ENCODE measurements around the gene VSTM4. TPM values are rescaled to one million over a fixed set of nuclear protein-coding genes. Genes with fewer than 3 reads are reported as not detected.

Gene VSTM4
- total and polyA plus RNA-seq, 8 donors: 0.32 to 2.4 (median 0.57) TPM

DNA sequence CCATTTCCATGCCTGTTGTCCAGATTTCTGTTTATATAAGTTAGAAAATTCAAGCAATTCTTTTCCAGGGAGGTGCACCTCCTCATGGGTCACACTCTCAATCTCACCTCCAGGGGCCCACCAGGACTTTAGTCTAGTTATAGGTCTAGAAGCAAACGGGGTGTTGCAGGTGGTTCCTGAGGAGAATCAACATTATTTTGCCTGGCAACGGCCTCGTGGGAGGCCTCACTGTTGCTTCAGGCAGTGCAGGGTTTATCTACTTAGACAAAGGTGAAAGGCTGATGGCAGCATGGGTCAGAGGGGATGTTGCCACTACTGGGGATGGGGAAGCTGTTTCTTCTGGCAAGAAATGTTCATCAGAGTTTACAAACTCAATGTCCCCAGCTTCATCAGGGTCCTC is 119.0 kb downstream of the VSTM4 start:
- TF ChIP-seq, protein P1, sequence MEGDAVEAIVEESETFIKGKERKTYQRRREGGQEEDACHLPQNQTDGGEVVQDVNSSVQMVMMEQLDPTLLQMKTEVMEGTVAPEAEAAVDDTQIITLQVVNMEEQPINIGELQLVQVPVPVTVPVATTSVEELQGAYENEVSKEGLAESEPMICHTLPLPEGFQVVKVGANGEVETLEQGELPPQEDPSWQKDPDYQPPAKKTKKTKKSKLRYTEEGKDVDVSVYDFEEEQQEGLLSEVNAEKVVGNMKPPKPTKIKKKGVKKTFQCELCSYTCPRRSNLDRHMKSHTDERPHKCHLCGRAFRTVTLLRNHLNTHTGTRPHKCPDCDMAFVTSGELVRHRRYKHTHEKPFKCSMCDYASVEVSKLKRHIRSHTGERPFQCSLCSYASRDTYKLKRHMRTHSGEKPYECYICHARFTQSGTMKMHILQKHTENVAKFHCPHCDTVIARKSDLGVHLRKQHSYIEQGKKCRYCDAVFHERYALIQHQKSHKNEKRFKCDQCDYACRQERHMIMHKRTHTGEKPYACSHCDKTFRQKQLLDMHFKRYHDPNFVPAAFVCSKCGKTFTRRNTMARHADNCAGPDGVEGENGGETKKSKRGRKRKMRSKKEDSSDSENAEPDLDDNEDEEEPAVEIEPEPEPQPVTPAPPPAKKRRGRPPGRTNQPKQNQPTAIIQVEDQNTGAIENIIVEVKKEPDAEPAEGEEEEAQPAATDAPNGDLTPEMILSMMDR (IDR thresholded peaks at IDR 0.05): no peak
- no peaks in the 10 kb centered on the region for H3K27me3 ChIP-seq
- DNase-seq: no peak
- FAIRE-seq: no peak
- H3K4me1 ChIP-seq: no peaks in the 10 kb centered on the region
- ATAC-seq: no peak
- no peak overlapping the region for H3K4me3 ChIP-seq
- H3K27ac ChIP-seq: no peak overlapping the region
- no peaks in the 10 kb centered on the region for H3K36me3 ChIP-seq
- intact Hi-C loops (cut with DNase I): no loop called here
- 36 to 43% methylated on average over 3 of the region's 3 CpGs for WGBS, 2 donors
- H3K9me3 ChIP-seq: no peaks in the 10 kb centered on the region

GRCh38 chr10:48993627-48994026 is 121.7 kb downstream of the VSTM4 start:
- WGBS, 2 donors: 70 to 75% methylated on average over 5 of the region's 5 CpGs
- H3K27ac ChIP-seq: no peak overlapping the region
- TF ChIP-seq, protein P1 (IDR thresholded peaks at IDR 0.05): no peak
- H3K36me3 ChIP-seq: no peaks in the 10 kb centered on the region
- intact Hi-C loops (cut with DNase I): no loop called here
- H3K27me3 ChIP-seq: no peaks in the 10 kb centered on the region
- no peak for DNase-seq
- H3K4me1 ChIP-seq: no peaks in the 10 kb centered on the region
- no peak overlapping the region for H3K4me3 ChIP-seq
- H3K9me3 ChIP-seq: no peaks in the 10 kb centered on the region
- no peak for FAIRE-seq
- ATAC-seq: no peak

GRCh38 chr10:48990226-48990625 is 125.1 kb downstream of the VSTM4 start:
- DNase-seq (no peak), ATAC-seq (no peak), FAIRE-seq (no peak)
- H3K36me3 ChIP-seq: no peaks in the 10 kb centered on the region
- H3K27me3 ChIP-seq: no peaks in the 10 kb centered on the region
- intact Hi-C loops (cut with DNase I): no loop called here
- 69 to 70% methylated on average over 1 of the region's 1 CpG for WGBS, 2 donors
- H3K4me3 ChIP-seq: no peak overlapping the region
- TF ChIP-seq, protein P1 (IDR thresholded peaks at IDR 0.05): no peak
- no peaks in the 10 kb centered on the region for H3K9me3 ChIP-seq
- H3K27ac ChIP-seq: no peak overlapping the region
- H3K4me1 ChIP-seq: no peaks in the 10 kb centered on the region

GRCh38 chr10:48985621-48986158 is 129.6 kb downstream of the VSTM4 start:
- H3K27ac ChIP-seq: no peak overlapping the region
- no peak for ATAC-seq
- DNase-seq: peak in 1 of 6 donors; percentile 53
- 73 to 77% methylated on average over 7 of the region's 7 CpGs for WGBS, 2 donors
- no peaks in the 10 kb centered on the region for H3K27me3 ChIP-seq
- no peaks in the 10 kb centered on the region for H3K9me3 ChIP-seq
- no peak overlapping the region for H3K4me3 ChIP-seq
- FAIRE-seq: no peak
- H3K36me3 ChIP-seq: no peaks in the 10 kb centered on the region
- intact Hi-C loops (cut with DNase I): loop anchor here in 2 of 3 donors (10.0 kb wide), 1 partner anchor 179 kb away; no protein-coding TSS in a partner anchor
- no peaks in the 10 kb centered on the region for H3K4me1 ChIP-seq
- TF ChIP-seq, protein P1 (IDR thresholded peaks at IDR 0.05): no peak

- intact Hi-C loops (cut with DNase I): loop anchor here in 2 of 3 donors (10.0 kb wide), 1 partner anchor 181 kb away; no protein-coding TSS in a partner anchor
- Histone ChIP-seq H3K9me3 (no peaks in the 10 kb centered on the region), H3K36me3 (no peaks in the 10 kb centered on the region), H3K27me3 (no peaks in the 10 kb centered on the region), H3K27ac (no peak overlapping the region), H3K4me3 (no peak overlapping the region), H3K4me1 (no peaks in the 10 kb centered on the region)
- ATAC-seq: no peak
- FAIRE-seq: no peak
- DNase-seq: no peak
- TF ChIP-seq, protein P1 (IDR thresholded peaks at IDR 0.05): no peak
- WGBS, 2 donors: 56 to 72% methylated on average over 5 of the region's 5 CpGs
These were observed 131.5 kb downstream of the VSTM4 start for GRCh38 chr10:48983648-48984351.
